HG03135 (cell line): ENCODE data around the gene FAM107B.
"Not testable (repeated sequence)": the region's sequence is repeated elsewhere in the genome, so short reads cannot be mapped to it uniquely, and the experiment has no call there.

ENCODE experiments used
- ATAC-seq: cut with Tn5 transposase; IDR thresholded peaks from one replicate; pipeline ENCODE4 v1.9.1; 2021; ENCODE audit warnings: mild to moderate bottlenecking, moderate library complexity; ENCODE audit not compliant: unreplicated experiment

FAM107B gene

GRCh38 chr10:14696821-14697220, 77.9 kb downstream of the FAM107B start:
- ATAC-seq: no peak

GRCh38 chr10:14695847-14696480, 78.7 kb downstream of the FAM107B start:
- ATAC-seq: no peak

- no peak for ATAC-seq
Observed at GRCh38 chr10:14693891-14694290, 80.8 kb downstream of the FAM107B start.

- ATAC-seq: no peak
Observed at GRCh38 chr10:14692344-14693076, 82.2 kb downstream of the FAM107B start.

- ATAC-seq: no peak
Observed at GRCh38 chr10:14691359-14691758, 83.3 kb downstream of the FAM107B start.

- no peak for ATAC-seq
Observed at GRCh38 chr10:14688606-14689005, 86.1 kb downstream of the FAM107B start.

- ATAC-seq: not testable (repeated sequence)
Observed at GRCh38 chr10:14688189-14688588, 86.5 kb downstream of the FAM107B start.

GRCh38 chr10:14687340-14687739, 87.4 kb downstream of the FAM107B start:
- ATAC-seq: no peak

GRCh38 chr10:14686356-14686755, 88.3 kb downstream of the FAM107B start:
- ATAC-seq: no peak

GRCh38 chr10:14684354-14684753, 90.3 kb downstream of the FAM107B start:
- ATAC-seq: no peak

GRCh38 chr10:14683256-14683655, 91.4 kb downstream of the FAM107B start:
- no peak for ATAC-seq

GRCh38 chr10:14681802-14682201, 92.9 kb downstream of the FAM107B start:
- no peak for ATAC-seq

GRCh38 chr10:14681305-14681704, 93.4 kb downstream of the FAM107B start:
- no peak for ATAC-seq

GRCh38 chr10:14678637-14679036, 96.1 kb downstream of the FAM107B start:
- no peak for ATAC-seq

- no peak for ATAC-seq
Observed at GRCh38 chr10:14676732-14677131, 98.0 kb downstream of the FAM107B start.

GRCh38 chr10:14674376-14675050, 100.2 kb downstream of the FAM107B start:
- no peak for ATAC-seq

- ATAC-seq: no peak
Observed at GRCh38 chr10:14673189-14673861, 101.4 kb downstream of the FAM107B start.

- no peak for ATAC-seq
Observed at GRCh38 chr10:14671386-14671831, 103.3 kb downstream of the FAM107B start.

GRCh38 chr10:14670551-14671240, 104.0 kb downstream of the FAM107B start:
- no peak for ATAC-seq

GRCh38 chr10:14669576-14669975, 105.1 kb downstream of the FAM107B start:
- ATAC-seq: no peak

- no peak for ATAC-seq
Observed at GRCh38 chr10:14667781-14668180, 106.9 kb downstream of the FAM107B start.
